ENCODE data around the gene MAP2K2. TPM values are rescaled to one million over a fixed set of nuclear protein-coding genes. Genes with fewer than 3 reads are reported as not detected.
A peak's percentile ranks its signal among the peaks of the same experiment; 100 is the strongest.

MAP2K2 gene
- total and polyA plus RNA-seq, 9 of the 15 experiments (the other 6 are each of a cell fraction or from before 2014, with no cell fraction given), result 1.0 to 151 (median 58.3) TPM

DNA sequence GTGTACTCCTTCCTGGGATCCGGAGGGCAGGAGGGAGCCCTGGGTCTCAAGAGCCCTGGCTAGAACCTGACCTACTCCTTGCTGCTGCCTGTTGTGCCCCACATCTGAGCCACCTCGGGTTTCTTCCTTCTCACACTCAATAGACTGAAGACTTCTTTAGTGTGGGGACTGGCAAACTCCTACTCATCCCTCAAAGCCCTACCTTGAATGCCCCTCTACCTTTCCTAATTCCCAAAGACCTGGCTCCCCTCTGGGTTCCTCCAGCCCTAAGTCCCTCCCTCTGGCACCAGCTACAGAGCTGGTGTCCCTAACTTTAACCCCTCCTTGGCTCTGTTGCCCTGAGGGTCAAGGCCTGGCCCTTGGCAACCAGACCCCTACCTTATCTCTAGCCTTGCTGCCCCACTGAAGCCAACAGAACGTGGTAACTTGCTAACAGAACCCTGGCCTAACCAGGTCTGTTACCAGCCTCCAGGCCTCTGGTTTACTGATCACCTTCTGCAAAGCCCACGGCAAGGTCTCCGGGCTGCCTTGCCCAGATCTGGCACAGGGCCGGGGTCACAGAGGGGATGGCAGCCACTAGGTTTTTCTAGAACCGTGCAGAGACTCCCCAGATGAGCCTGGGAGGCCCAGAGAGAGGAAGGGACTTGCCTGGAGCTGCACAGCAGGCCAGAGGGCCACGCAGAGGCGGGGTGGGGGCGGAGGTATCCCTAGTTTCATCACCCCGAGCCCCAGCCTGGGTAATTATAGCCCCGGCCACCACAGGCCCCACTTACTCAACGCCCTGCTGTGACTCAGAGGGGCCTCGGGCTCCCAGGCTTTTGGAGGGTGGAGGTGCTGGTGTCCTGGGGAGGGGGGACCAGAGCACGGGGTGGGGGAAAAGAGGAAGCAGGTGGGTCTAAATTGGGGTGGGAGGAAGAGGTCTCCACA is 72.5 kb downstream of the MAP2K2 start:
- TF ChIP-seq RBM22 (IDR thresholded peaks at IDR 0.05; ENCODE audit: low read depth, low read length, poor library complexity, severe bottlenecking), result peak; percentile 37
- TF ChIP-seq ZZZ3 (IDR thresholded peaks at IDR 0.05), result no peak
- TF ChIP-seq FOS (IDR thresholded peaks at IDR 0.05; ENCODE audit: extremely low read depth, insufficient read length), result no peak
- TF ChIP-seq RB1 (IDR thresholded peaks at IDR 0.05; ENCODE audit: low read depth), result no peak
- TF ChIP-seq, protein P1, sequence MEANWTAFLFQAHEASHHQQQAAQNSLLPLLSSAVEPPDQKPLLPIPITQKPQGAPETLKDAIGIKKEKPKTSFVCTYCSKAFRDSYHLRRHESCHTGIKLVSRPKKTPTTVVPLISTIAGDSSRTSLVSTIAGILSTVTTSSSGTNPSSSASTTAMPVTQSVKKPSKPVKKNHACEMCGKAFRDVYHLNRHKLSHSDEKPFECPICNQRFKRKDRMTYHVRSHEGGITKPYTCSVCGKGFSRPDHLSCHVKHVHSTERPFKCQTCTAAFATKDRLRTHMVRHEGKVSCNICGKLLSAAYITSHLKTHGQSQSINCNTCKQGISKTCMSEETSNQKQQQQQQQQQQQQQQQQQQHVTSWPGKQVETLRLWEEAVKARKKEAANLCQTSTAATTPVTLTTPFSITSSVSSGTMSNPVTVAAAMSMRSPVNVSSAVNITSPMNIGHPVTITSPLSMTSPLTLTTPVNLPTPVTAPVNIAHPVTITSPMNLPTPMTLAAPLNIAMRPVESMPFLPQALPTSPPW (CRISPR knock-in tag; IDR thresholded peaks at IDR 0.05), result 0 out of 2 replicates have a peak, but pooled peaks have one; percentile 14
- TF ChIP-seq POLR2G (IDR thresholded peaks at IDR 0.05; ENCODE audit: low read depth, low read length), result peak; percentile 48; the same call in 1 of the 2 replicates
- peak; percentile 71 for TF ChIP-seq EGR1 (conservative IDR thresholded peaks at IDR 0.05)
- no peak for TF ChIP-seq CHD2 (IDR thresholded peaks at IDR 0.05; ENCODE audit: low read depth, low read length)
- TF ChIP-seq, protein P2, sequence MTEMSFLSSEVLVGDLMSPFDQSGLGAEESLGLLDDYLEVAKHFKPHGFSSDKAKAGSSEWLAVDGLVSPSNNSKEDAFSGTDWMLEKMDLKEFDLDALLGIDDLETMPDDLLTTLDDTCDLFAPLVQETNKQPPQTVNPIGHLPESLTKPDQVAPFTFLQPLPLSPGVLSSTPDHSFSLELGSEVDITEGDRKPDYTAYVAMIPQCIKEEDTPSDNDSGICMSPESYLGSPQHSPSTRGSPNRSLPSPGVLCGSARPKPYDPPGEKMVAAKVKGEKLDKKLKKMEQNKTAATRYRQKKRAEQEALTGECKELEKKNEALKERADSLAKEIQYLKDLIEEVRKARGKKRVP (CRISPR knock-in tag; IDR thresholded peaks at IDR 0.05), result no peak
- Histone ChIP-seq H3K4me3 (no peak overlapping the region), H4K20me1 (replicated peaks; ENCODE audit: control insufficient read depth, insufficient read depth, low read length) (peaks cover 47% of the 10 kb centered on the region), H3K9me1 (ENCODE audit: control insufficient read depth, insufficient read depth, low read length) (no peaks in the 10 kb centered on the region), H3K4me1 (replicated peaks in 1 of 2; ENCODE audit: control insufficient read depth in 2 of 2, insufficient read depth in 2 of 2, low read length in 2 of 2) (peaks cover 0 to 39% of the 10 kb centered on the region in 2 experiments; a peak in 2 of 5 replicates), H3K9ac (ENCODE audit: insufficient read depth in 1 of 2, low read depth in 2 of 2, low read length in 2 of 2) (peak overlapping the region in 1 of 2 experiments; percentile 66; a peak in 1 of 4 replicates), H3K27ac (ENCODE audit: extremely low read depth, low read depth, low read length) (no peak overlapping the region; the same call in 2 of the 3 replicates), H3K79me2 (ENCODE audit: control insufficient read depth, insufficient read depth, low read length) (peaks cover 83% of the 10 kb centered on the region), H3K27me3 (ENCODE audit: control insufficient read depth in 2 of 2, insufficient read depth in 2 of 2, low read length in 2 of 2) (no peaks in the 10 kb centered on the region), H3K4me2 (ENCODE audit: insufficient read depth, low read length) (no peak overlapping the region), H3K36me3 (ENCODE audit: control insufficient read depth, insufficient read depth, low read length) (peaks cover 84% of the 10 kb centered on the region; the same call in 2 of the 3 replicates), H3K9me3 (replicated peaks; ENCODE audit: control insufficient read depth, insufficient read depth, low read depth, low read length) (no peaks in the 10 kb centered on the region; the same call in 1 of the 2 replicates), H2AFZ (ENCODE audit: low read depth, low read length) (no peak overlapping the region)
- intact Hi-C loops (cut with micrococcal nuclease), result no loop called here
- ATAC-seq (peak; percentile 24; the same call in 1 of the 3 replicates), DNase-seq (ENCODE audit: extremely low read depth in 1 of 4, low spot score in 3 of 4) (no peak), FAIRE-seq (no peak)
- BruUV-seq (replicated peaks), result no TSS peak
- in situ Hi-C loops (cut with MboI), result no loop called here
- WGBS (ENCODE audit: insufficient coverage, low coverage, missing lambda C conversion rate), result 79% methylated on average over 11 of the region's 15 CpGs
- ChIA-PET CTCF (ENCODE audit: low intra/inter-chr PET ratio) (no interaction called here), POLR2A (interaction anchor here (0.6 to 1.5 kb wide), 2 partner anchors 14 to 22 kb away, joined by 3 read pairs; no protein-coding TSS in a partner anchor)
